Cardiac muscle cell (in vitro differentiated cells and primary cell): Measurements from ENCODE around the gene ATRNL1. TPM values are rescaled to one million over a fixed set of nuclear protein-coding genes. Genes with fewer than 3 reads are reported as not detected.

Experiments
- DNase-seq, 2 donors: peaks; one replicate each; pipeline versions ENCODE4 v3.0.0 to v3.0.0-alpha.2; 2010 to 2017; ENCODE audit warnings: low read depth in 1 of 2, low spot score in 1 of 2
- H3K27ac ChIP-seq: fragments of 200-600 bp; sonication (generic); 2 replicates; pipeline ENCODE4 v1.5.1; 2016
- H3K27me3 ChIP-seq: fragments of 200-600 bp; sonication (generic); 2 replicates; pipeline ENCODE4 v1.6.0; 2016; ENCODE audit warnings: control low read depth
- H3K36me3 ChIP-seq: fragments of 200-600 bp; sonication (generic); 2 replicates; pipeline ENCODE4 v1.5.1; 2016; ENCODE audit warnings: control low read depth
- H3K4me1 ChIP-seq: fragments of 200-600 bp; sonication (generic); 2 replicates; pipeline ENCODE4 v1.8.1; 2017; ENCODE audit warnings: low read depth, mild to moderate bottlenecking, mixed run types
- H3K4me3 ChIP-seq: fragments of 200-600 bp; sonication (generic); 2 replicates; pipeline ENCODE4 v1.5.1; 2016; ENCODE audit warnings: mild to moderate bottlenecking
- H3K9me3 ChIP-seq: fragments of 200-600 bp; sonication (generic); 2 replicates; pipeline ENCODE4 v1.5.1; 2017; ENCODE audit warnings: low read depth, mild to moderate bottlenecking, control low read depth
- CTCF ChIP-seq: IDR thresholded peaks from 2 replicates; pipeline ENCODE4 v1.5.1; 2012; ENCODE audit warnings: low read depth, mild to moderate bottlenecking, low read length
- polyA plus RNA-seq: library from polyadenylated mRNA; unstranded; fragments of >200 nt; fragmentation: Nextera tagmentation; extraction: Ambion mirVana; gene quantifications from 2 replicates; pipeline ENCODE4 v1.2.1, GENCODE V29; 2016
- total RNA-seq: library from RNA; depleted of rRNA; stranded (reverse); fragments of >200 nt; gene quantifications from 2 replicates; pipeline ENCODE4 v1.2.3, GENCODE V29; 2016

The ATRNL1 gene
- total and polyA plus RNA-seq, 2 experiments from 2014 or later, result 4.5 to 14.1 TPM

DNA sequence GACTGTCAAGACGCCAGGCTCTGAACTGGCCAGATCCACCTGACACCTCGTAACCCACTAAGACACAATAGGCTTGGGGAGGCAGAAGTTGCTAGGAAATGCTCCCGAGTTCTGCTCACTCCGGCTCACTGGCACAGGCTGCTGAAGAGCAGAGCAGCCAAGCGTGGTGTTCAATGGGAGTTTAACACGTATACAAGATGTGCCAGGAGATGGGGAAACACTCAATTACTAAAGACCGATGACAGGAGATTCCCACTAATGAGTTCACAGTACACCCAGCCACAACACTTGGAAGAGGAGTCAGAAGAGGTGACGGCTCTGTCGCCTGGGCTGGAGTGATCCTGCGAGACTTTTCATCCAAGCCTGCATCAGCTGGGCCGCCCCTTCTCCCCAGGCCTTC is 876.4 kb downstream of the ATRNL1 start:
- Histone ChIP-seq H3K4me1 (peaks cover 8% of the 10 kb centered on the region), H3K4me3 (no peak overlapping the region), H3K27ac (no peak overlapping the region), H3K9me3 (no peaks in the 10 kb centered on the region), H3K36me3 (no peaks in the 10 kb centered on the region), H3K27me3 (no peaks in the 10 kb centered on the region)
- DNase-seq, result no peak
- TF ChIP-seq CTCF, result no peak

GRCh38 chr10:115971921-115972320 is 878.8 kb downstream of the ATRNL1 start:
- H3K4me1 ChIP-seq, result peaks cover 8% of the 10 kb centered on the region
- no peak overlapping the region for H3K27ac ChIP-seq
- H3K27me3 ChIP-seq, result no peaks in the 10 kb centered on the region
- no peak for DNase-seq
- no peaks in the 10 kb centered on the region for H3K9me3 ChIP-seq
- no peak for TF ChIP-seq CTCF
- H3K4me3 ChIP-seq, result no peak overlapping the region
- no peaks in the 10 kb centered on the region for H3K36me3 ChIP-seq

DNA sequence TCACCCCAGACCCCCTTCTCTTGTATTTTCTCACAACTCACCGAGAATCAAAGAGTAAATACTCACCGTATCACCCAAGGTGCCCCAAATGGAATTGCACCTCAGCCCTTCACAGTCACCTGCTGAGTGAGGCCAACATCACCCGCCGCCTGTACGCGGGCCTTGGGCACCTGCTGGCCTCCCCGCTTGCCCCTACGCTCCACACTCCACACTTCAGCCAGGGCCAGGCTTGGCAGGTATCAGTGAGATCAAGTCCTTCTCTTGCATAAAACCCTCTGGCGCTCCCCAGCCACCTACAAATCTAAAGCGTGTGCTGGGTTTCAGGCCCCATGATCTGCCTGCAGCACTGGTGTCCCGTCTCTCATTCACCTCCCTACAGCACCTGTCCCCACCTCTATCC is 879.3 kb downstream of the ATRNL1 start:
- Histone ChIP-seq H3K4me3 (no peak overlapping the region), H3K4me1 (peaks cover 8% of the 10 kb centered on the region)
- TF ChIP-seq CTCF, result no peak

DNA sequence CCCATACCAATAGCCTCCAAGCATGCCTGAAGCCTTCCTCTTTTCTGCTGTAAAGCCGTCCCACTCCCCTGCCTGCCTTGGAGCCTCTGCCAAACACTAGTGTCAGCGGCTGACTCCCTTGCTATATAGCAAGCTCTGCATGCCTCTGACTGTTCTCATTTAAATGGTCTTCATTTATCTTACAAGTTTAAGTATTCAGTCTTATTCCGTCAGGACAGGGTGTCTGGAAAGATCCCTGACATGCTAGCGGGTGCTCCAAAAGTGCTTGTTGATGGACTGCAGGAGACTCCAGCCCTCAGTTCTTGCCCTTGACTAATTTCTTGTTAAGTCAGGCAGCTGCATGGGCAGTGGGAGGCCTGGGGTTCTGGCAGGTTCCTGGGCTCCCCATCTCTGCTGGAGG is 881.2 kb downstream of the ATRNL1 start:
- Histone ChIP-seq H3K4me3 (no peak overlapping the region), H3K9me3 (no peaks in the 10 kb centered on the region), H3K27me3 (no peaks in the 10 kb centered on the region), H3K36me3 (no peaks in the 10 kb centered on the region), H3K4me1 (peaks cover 6% of the 10 kb centered on the region), H3K27ac (peak overlapping the region; percentile 13)
- TF ChIP-seq CTCF, result no peak
- DNase-seq, result peak in 1 of 2 donors; percentile 26

More for the DNA sequence above, 879.3 kb downstream of the ATRNL1 start:
- H3K9me3 ChIP-seq, result no peaks in the 10 kb centered on the region
- H3K27me3 ChIP-seq, result no peaks in the 10 kb centered on the region
- no peak overlapping the region for H3K27ac ChIP-seq
- no peaks in the 10 kb centered on the region for H3K36me3 ChIP-seq
- no peak for DNase-seq

GRCh38 chr10:115974816-115975430 is 881.8 kb downstream of the ATRNL1 start:
- no peak for DNase-seq
- H3K4me3 ChIP-seq, result no peak overlapping the region
- no peak for TF ChIP-seq CTCF
- no peaks in the 10 kb centered on the region for H3K27me3 ChIP-seq
- H3K36me3 ChIP-seq, result no peaks in the 10 kb centered on the region
- H3K4me1 ChIP-seq, result peaks cover 4% of the 10 kb centered on the region
- H3K9me3 ChIP-seq, result no peaks in the 10 kb centered on the region
- peak overlapping the region; percentile 13 for H3K27ac ChIP-seq
